Upper lobe of right lung (tissue), 1 donor: Measurements from ENCODE around the gene CHRNA4. TPM values are rescaled to one million over a fixed set of nuclear protein-coding genes. Genes with fewer than 3 reads are reported as not detected.

Experiments used
- ATAC-seq: fragments of 200-7000 bp; cut with Tn5 transposase; one replicate; pipeline ENCODE4 v1.9.1; 2020; ENCODE audit warnings: mild to moderate bottlenecking, moderate library complexity
- DNase-seq: peaks from one replicate; pipeline ENCODE4 v3.0.0-alpha.2; 2020
- H3K27ac ChIP-seq: fragments of 200-600 bp; one replicate; pipeline ENCODE4 v1.8.0; 2022
- H3K27me3 ChIP-seq: fragments of 200-600 bp; one replicate; pipeline ENCODE4 v1.8.0; 2022; ENCODE audit warnings: mild to moderate bottlenecking
- H3K36me3 ChIP-seq: fragments of 200-600 bp; one replicate; pipeline ENCODE4 v1.8.0; 2022
- H3K4me1 ChIP-seq: fragments of 200-600 bp; one replicate; pipeline ENCODE4 v1.8.0; 2022
- H3K4me3 ChIP-seq: fragments of 200-600 bp; one replicate; pipeline ENCODE4 v1.8.0; 2022; ENCODE audit warnings: mild to moderate bottlenecking
- H3K9me3 ChIP-seq: fragments of 200-600 bp; one replicate; pipeline ENCODE4 v1.8.0; 2022
- intact Hi-C: fragments of 100-400 bp; cut with DNase I; formaldehyde crosslinking; loops from one replicate; pipeline ENCODE4 v1.11.0; 2022
- total RNA-seq: library from RNA; stranded (reverse); fragmentation: NEBNext Ultra II Directional; extraction: Animal tissue kit (Norgen Biotek cat#: 25700); gene quantifications from one replicate; pipeline ENCODE4 v1.2.1, GENCODE V29; 2021
- TF ChIP-seq, protein P1 (sequence below): fragments of 200-600 bp; IDR thresholded peaks from one replicate; pipeline ENCODE4 v1.8.0; 2022; ENCODE audit warnings: antibody characterized with exemption
- donor health status: DM: no; HTN: yes; CAD: no; lungs with severe emphysema.

The CHRNA4 gene
- total RNA-seq, 1 donor from 2014 or later = 0.06 TPM

DNA sequence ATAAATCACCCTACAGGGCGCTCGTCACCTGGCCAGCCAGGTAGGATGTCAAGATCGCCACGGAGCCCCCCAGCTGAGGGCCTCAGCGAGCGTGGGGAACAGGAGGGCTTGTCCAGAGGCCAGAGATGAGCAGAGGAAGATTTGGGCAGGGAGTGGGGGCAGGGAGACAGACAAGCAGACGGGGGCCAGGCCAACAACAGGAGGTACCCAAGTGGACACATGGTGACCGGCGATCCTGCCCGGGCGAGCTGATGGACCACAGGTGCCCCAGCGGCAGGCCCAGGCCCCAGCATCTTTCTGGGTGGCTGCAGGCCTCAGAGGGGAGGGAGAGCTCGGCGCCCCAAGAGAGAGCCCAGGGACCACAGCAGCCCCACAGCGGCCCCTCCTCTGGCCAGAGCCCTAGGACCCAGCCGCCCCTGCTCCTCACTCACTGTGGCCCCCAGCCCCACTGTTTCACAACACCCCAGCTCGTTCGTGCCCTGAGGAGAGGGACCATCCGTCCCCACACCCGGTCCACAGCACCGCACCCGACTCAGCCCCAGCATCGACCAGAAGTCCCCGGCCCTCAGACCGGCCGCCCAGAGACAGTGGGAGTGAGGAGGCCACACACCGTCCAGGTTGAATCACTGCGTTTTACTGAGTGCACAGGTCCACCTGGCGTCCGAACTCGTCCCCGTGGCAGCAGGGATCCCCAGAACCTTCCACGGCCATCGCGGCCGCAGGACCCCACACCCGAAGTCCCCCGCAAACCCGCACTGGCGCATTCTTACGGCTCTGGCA is 38.6 kb upstream of the CHRNA4 start:
- DNase-seq = no peak
- intact Hi-C loops = no loop called here
- no peaks in the 10 kb centered on the region for H3K4me1 ChIP-seq
- no peak overlapping the region for H3K27ac ChIP-seq
- no peaks in the 10 kb centered on the region for H3K9me3 ChIP-seq
- peaks cover 18% of the 10 kb centered on the region for H3K27me3 ChIP-seq
- ATAC-seq = no peak
- TF ChIP-seq, protein P1, sequence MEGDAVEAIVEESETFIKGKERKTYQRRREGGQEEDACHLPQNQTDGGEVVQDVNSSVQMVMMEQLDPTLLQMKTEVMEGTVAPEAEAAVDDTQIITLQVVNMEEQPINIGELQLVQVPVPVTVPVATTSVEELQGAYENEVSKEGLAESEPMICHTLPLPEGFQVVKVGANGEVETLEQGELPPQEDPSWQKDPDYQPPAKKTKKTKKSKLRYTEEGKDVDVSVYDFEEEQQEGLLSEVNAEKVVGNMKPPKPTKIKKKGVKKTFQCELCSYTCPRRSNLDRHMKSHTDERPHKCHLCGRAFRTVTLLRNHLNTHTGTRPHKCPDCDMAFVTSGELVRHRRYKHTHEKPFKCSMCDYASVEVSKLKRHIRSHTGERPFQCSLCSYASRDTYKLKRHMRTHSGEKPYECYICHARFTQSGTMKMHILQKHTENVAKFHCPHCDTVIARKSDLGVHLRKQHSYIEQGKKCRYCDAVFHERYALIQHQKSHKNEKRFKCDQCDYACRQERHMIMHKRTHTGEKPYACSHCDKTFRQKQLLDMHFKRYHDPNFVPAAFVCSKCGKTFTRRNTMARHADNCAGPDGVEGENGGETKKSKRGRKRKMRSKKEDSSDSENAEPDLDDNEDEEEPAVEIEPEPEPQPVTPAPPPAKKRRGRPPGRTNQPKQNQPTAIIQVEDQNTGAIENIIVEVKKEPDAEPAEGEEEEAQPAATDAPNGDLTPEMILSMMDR = no peak
- no peak overlapping the region for H3K4me3 ChIP-seq
- no peaks in the 10 kb centered on the region for H3K36me3 ChIP-seq

GRCh38 chr20:63398744-63399514 is 37.8 kb upstream of the CHRNA4 start:
- Histone ChIP-seq H3K4me3 (no peak overlapping the region), H3K36me3 (no peaks in the 10 kb centered on the region), H3K27me3 (peaks cover 26% of the 10 kb centered on the region), H3K27ac (no peak overlapping the region), H3K9me3 (no peaks in the 10 kb centered on the region), H3K4me1 (no peaks in the 10 kb centered on the region)
- DNase-seq = no peak
- no peak for ATAC-seq
- TF ChIP-seq, protein P1 = no peak
- intact Hi-C loops = no loop called here

DNA sequence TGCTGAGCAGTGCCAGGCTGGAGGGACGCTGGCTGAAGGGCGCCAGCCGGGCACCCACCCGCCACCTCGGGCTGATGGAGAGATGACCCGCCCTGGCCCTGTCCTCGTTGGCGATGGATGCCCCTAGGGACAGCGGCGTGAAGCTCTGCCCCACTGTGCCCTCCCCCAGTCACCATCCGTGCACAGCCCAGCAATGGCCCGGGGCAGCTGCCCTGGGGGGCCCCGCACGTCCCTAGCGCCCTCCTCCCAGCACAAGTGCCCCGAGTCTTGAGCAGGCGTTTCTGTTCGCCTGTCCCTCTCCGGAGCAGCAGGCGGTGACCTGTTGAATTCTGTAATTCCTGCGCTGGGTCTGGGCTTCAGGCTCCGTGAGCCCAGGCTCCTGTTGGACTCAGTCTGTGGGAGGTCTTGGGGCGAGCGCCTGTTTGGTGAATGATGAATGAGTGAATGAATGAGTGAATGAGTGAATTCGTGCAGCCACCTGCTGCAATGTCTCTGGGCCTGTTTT is 36.8 kb upstream of the CHRNA4 start:
- Histone ChIP-seq H3K4me1 (no peaks in the 10 kb centered on the region), H3K36me3 (no peaks in the 10 kb centered on the region), H3K4me3 (no peak overlapping the region), H3K27ac (no peak overlapping the region), H3K27me3 (peaks cover 31% of the 10 kb centered on the region), H3K9me3 (no peaks in the 10 kb centered on the region)
- TF ChIP-seq, protein P1 = no peak
- no peak for DNase-seq
- ATAC-seq = no peak
- intact Hi-C loops = no loop called here

GRCh38 chr20:63397155-63397843 is 36.1 kb upstream of the CHRNA4 start:
- no peaks in the 10 kb centered on the region for H3K9me3 ChIP-seq
- ATAC-seq = no peak
- no peak overlapping the region for H3K4me3 ChIP-seq
- H3K27me3 ChIP-seq = peaks cover 31% of the 10 kb centered on the region
- no peaks in the 10 kb centered on the region for H3K4me1 ChIP-seq
- H3K27ac ChIP-seq = no peak overlapping the region
- DNase-seq = no peak
- TF ChIP-seq, protein P1 = no peak
- intact Hi-C loops = no loop called here
- H3K36me3 ChIP-seq = no peaks in the 10 kb centered on the region

DNA sequence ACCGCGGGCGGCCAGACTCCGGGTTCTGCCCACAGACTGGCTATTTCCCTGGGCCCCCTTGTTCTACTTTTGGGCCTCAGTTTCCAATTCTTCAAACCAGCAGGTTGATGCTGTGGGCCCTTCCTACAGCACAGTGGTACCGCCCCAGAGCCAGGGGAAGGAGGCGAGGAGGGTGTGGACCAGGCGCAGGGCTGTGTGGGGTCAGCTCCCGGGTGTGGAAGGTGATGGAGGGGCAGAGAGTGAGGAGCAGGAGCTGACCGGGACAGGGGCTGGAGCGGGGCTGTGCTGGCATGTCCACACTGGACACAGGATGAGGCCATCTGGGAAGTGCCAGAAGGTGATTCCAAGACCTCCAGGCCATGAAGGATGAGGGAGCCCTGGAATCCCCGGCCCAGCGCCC is 35.2 kb upstream of the CHRNA4 start:
- TF ChIP-seq, protein P1 = no peak

More for the DNA sequence above, 35.2 kb upstream of the CHRNA4 start:
- Histone ChIP-seq H3K9me3 (no peaks in the 10 kb centered on the region), H3K27ac (no peak overlapping the region), H3K4me3 (no peak overlapping the region), H3K36me3 (no peaks in the 10 kb centered on the region), H3K27me3 (peaks cover 31% of the 10 kb centered on the region), H3K4me1 (no peaks in the 10 kb centered on the region)
- ATAC-seq (no peak), DNase-seq (no peak)
- intact Hi-C loops = no loop called here
